Caco-2 (cell line): ENCODE measurements around the gene ZYX. TPM values are rescaled to one million over a fixed set of nuclear protein-coding genes. Genes with fewer than 3 reads are reported as not detected.

Experiments used
- BruUV-seq: library from RNA; stranded (reverse); fragments of 400-500 nt; replicated peaks from 2 replicates; lab custom pipeline; 2021; lab: Mats Ljungman, UMichigan
- CTCF ChIA-PET: fragments of 300-600 bp; sonication (Branson Sonifier 250); formaldehyde crosslinking; loops from one replicate; lab custom pipeline; 2022; ENCODE audit warnings: antibody characterized with exemption; lab: Charles Lee
- POLR2A ChIA-PET: fragments of 300-600 bp; sonication (Branson Sonifier 250); formaldehyde crosslinking; loops from one replicate; lab custom pipeline; 2022; ENCODE audit warnings: antibody characterized with exemption; lab: Charles Lee
- DNase-seq, 2 experiments: peaks; one replicate each; pipeline versions ENCODE4 v3.0.0 to v3.0.0-alpha.2; 2020 to 2022
- H3K27me3 ChIP-seq: replicated peaks from 2 replicates; pipeline ENCODE4 v1.6.0; 2011; ENCODE audit warnings: low read length; ENCODE audit not compliant: control insufficient read depth, insufficient read depth
- H3K36me3 ChIP-seq: 2 replicates; pipeline ENCODE4 v1.5.1; 2011; ENCODE audit warnings: low read length; ENCODE audit not compliant: control insufficient read depth, insufficient read depth
- H3K4me1 ChIP-seq: fragments of 250-450 bp; sonication (Bioruptor Pico); 2 replicates; pipeline ENCODE4 v1.5.1; 2020; ENCODE audit warnings: mild to moderate bottlenecking
- H3K4me3 ChIP-seq: 2 replicates; pipeline ENCODE4 v1.5.1; 2011; ENCODE audit warnings: low read depth, mild to moderate bottlenecking, control low read depth, low read length
- H3K9me3 ChIP-seq: fragments of 250-450 bp; sonication (Bioruptor Pico); 2 replicates; pipeline ENCODE4 v1.5.1; 2020; ENCODE audit warnings: mild to moderate bottlenecking, moderate library complexity
- H3K27ac Mint-ChIP-seq: one replicate; pipeline ENCODE4 v1.8.0; 2022; ENCODE audit warnings: mixed read lengths; ENCODE audit not compliant: unreplicated experiment
- H3K27me3 Mint-ChIP-seq: one replicate; pipeline ENCODE4 v1.8.0; 2022; ENCODE audit warnings: mixed read lengths; ENCODE audit not compliant: insufficient read depth, unreplicated experiment
- H3K36me3 Mint-ChIP-seq: one replicate; pipeline ENCODE4 v1.8.0; 2022; ENCODE audit warnings: mild to moderate bottlenecking, mixed read lengths; ENCODE audit not compliant: insufficient read depth, unreplicated experiment
- H3K4me1 Mint-ChIP-seq: one replicate; pipeline ENCODE4 v1.8.0; 2022; ENCODE audit warnings: low read depth, mixed read lengths; ENCODE audit not compliant: unreplicated experiment
- H3K4me3 Mint-ChIP-seq: one replicate; pipeline ENCODE4 v1.8.0; 2022; ENCODE audit warnings: mild to moderate bottlenecking, moderate library complexity, mixed read lengths; ENCODE audit not compliant: unreplicated experiment
- H3K9me3 Mint-ChIP-seq: one replicate; pipeline ENCODE4 v1.8.0; 2022; ENCODE audit warnings: mixed read lengths; ENCODE audit not compliant: unreplicated experiment
- intact Hi-C: fragments of 100-400 bp; cut with micrococcal nuclease; formaldehyde crosslinking; loops from one replicate; pipeline ENCODE4 v1.10.0; 2022; ENCODE audit not compliant: unreplicated experiment
- total RNA-seq: library from RNA; stranded (reverse); gene quantifications from 2 replicates; pipeline ENCODE4 v1.2.3, GENCODE V29; 2022
- TF ChIP-seq, protein P1 (sequence below), 2 experiments: fragments of 200-600 bp in 1 of 2; IDR thresholded peaks; 1 replicate in 1 of 2; 2 replicates in 1 of 2; pipeline versions ENCODE4 v1.5.1 to v1.8.0; 2011 to 2022; ENCODE audit warnings: antibody characterized with exemption in 1 of 2, control low read depth in 1 of 2, inconsistent platforms in 1 of 2, low read depth in 1 of 2, low read length in 1 of 2, mild to moderate bottlenecking in 1 of 2, moderate library complexity in 1 of 2; ENCODE audit not compliant: insufficient read depth in 1 of 2, severe bottlenecking in 1 of 2, unreplicated experiment in 1 of 2

ZYX gene
- total RNA-seq, 1 experiment from 2014 or later, result 147 TPM

GRCh38 chr7:143433759-143434158 lies 52.6 kb downstream of the ZYX start:
- no peaks in the 10 kb centered on the region for H3K27me3 ChIP-seq
- CTCF ChIA-PET, result no interaction called here
- no peak overlapping the region for H3K27ac Mint-ChIP-seq
- H3K36me3 Mint-ChIP-seq, result no peaks in the 10 kb centered on the region
- no peaks in the 10 kb centered on the region for H3K27me3 Mint-ChIP-seq
- intact Hi-C loops, result no loop called here
- no peak for DNase-seq
- no peak overlapping the region for H3K4me3 ChIP-seq
- peaks cover 6% of the 10 kb centered on the region for H3K9me3 Mint-ChIP-seq
- H3K4me3 Mint-ChIP-seq, result no peak overlapping the region
- no TSS peak for BruUV-seq
- POLR2A ChIA-PET, result no interaction called here
- H3K4me1 Mint-ChIP-seq, result no peaks in the 10 kb centered on the region
- H3K4me1 ChIP-seq, result no peaks in the 10 kb centered on the region
- H3K36me3 ChIP-seq, result no peaks in the 10 kb centered on the region
- H3K9me3 ChIP-seq, result no peaks in the 10 kb centered on the region
- TF ChIP-seq, protein P1, sequence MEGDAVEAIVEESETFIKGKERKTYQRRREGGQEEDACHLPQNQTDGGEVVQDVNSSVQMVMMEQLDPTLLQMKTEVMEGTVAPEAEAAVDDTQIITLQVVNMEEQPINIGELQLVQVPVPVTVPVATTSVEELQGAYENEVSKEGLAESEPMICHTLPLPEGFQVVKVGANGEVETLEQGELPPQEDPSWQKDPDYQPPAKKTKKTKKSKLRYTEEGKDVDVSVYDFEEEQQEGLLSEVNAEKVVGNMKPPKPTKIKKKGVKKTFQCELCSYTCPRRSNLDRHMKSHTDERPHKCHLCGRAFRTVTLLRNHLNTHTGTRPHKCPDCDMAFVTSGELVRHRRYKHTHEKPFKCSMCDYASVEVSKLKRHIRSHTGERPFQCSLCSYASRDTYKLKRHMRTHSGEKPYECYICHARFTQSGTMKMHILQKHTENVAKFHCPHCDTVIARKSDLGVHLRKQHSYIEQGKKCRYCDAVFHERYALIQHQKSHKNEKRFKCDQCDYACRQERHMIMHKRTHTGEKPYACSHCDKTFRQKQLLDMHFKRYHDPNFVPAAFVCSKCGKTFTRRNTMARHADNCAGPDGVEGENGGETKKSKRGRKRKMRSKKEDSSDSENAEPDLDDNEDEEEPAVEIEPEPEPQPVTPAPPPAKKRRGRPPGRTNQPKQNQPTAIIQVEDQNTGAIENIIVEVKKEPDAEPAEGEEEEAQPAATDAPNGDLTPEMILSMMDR (IDR thresholded peaks at IDR 0.05; ENCODE audit: insufficient read depth in 1 of 2, low read depth in 1 of 2, low read length in 1 of 2, severe bottlenecking in 1 of 2, unreplicated experiment in 1 of 2), result no peak

DNA sequence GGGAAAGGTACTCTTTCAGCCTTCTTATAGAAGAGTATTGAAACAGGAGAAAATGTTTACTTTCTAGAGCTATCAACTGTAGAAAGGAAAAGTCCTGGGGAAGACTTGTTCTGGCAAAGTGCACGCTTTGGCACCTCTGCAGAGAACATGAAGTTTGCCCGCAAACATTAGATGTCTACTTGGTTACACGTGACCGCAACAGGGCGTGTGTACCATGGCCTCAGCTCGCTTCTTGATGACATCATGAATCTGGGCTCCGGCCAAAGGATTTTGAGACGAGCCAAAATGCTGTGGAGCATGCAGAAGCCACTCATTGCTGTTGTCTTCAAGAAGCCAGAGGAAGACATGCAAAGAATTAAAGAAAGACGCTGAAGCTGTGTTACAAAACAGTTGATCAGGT lies 53.5 kb downstream of the ZYX start:
- TF ChIP-seq, protein P1 (IDR thresholded peaks at IDR 0.05; ENCODE audit: insufficient read depth in 1 of 2, low read depth in 1 of 2, low read length in 1 of 2, severe bottlenecking in 1 of 2, unreplicated experiment in 1 of 2), result no peak
- ChIA-PET POLR2A (no interaction called here), CTCF (no interaction called here)
- Mint-ChIP-seq H3K4me3 (no peak overlapping the region), H3K36me3 (no peaks in the 10 kb centered on the region), H3K27me3 (no peaks in the 10 kb centered on the region), H3K4me1 (no peaks in the 10 kb centered on the region), H3K27ac (no peak overlapping the region), H3K9me3 (peaks cover 9% of the 10 kb centered on the region)
- intact Hi-C loops, result no loop called here
- no peaks in the 10 kb centered on the region for H3K4me1 ChIP-seq
- no peak for DNase-seq
- BruUV-seq, result no TSS peak
- H3K4me3 ChIP-seq, result no peak overlapping the region
- no peaks in the 10 kb centered on the region for H3K27me3 ChIP-seq
- H3K36me3 ChIP-seq, result no peaks in the 10 kb centered on the region
- no peaks in the 10 kb centered on the region for H3K9me3 ChIP-seq

GRCh38 chr7:143435266-143435665 lies 54.1 kb downstream of the ZYX start:
- H3K4me1 Mint-ChIP-seq, result no peaks in the 10 kb centered on the region
- ChIA-PET POLR2A (no interaction called here), CTCF (no interaction called here)
- no peak for DNase-seq
- TF ChIP-seq, protein P1 (IDR thresholded peaks at IDR 0.05; ENCODE audit: insufficient read depth in 1 of 2, low read depth in 1 of 2, low read length in 1 of 2, severe bottlenecking in 1 of 2, unreplicated experiment in 1 of 2), result no peak
- no peaks in the 10 kb centered on the region for H3K27me3 ChIP-seq
- intact Hi-C loops, result no loop called here
- H3K36me3 ChIP-seq, result no peaks in the 10 kb centered on the region
- no peak overlapping the region for H3K4me3 ChIP-seq
- H3K4me3 Mint-ChIP-seq, result no peak overlapping the region
- no peaks in the 10 kb centered on the region for H3K36me3 Mint-ChIP-seq
- H3K9me3 Mint-ChIP-seq, result peaks cover 9% of the 10 kb centered on the region
- no peaks in the 10 kb centered on the region for H3K4me1 ChIP-seq
- no peaks in the 10 kb centered on the region for H3K27me3 Mint-ChIP-seq
- H3K27ac Mint-ChIP-seq, result no peak overlapping the region
- no peaks in the 10 kb centered on the region for H3K9me3 ChIP-seq
- no TSS peak for BruUV-seq
